C4-2B (cell line): ENCODE measurements around the gene DYDC2.

Source experiments
- CTCF ChIP-seq: fragments of 450-650 bp; conservative IDR thresholded peaks from 2 replicates; pipeline ENCODE4 v1.5.1; 2017; ENCODE audit warnings: mild to moderate bottlenecking
- ZFX ChIP-seq: fragments of 450-650 bp; IDR thresholded peaks from 2 replicates; pipeline ENCODE4 v1.6.1; 2017

GRCh38 chr10:80344276-80344675 lies 12.3 kb upstream of the DYDC2 start:
- TF ChIP-seq CTCF, result no peak
- TF ChIP-seq ZFX, result no peak
